ENCODE data around the gene GOLGA8A. TPM values are rescaled to one million over a fixed set of nuclear protein-coding genes. Genes with fewer than 3 reads are reported as not detected.
"Not testable (repeated sequence)": the region's sequence is repeated elsewhere in the genome, so short reads cannot be mapped to it uniquely, and the experiment has no call there.

GOLGA8A gene, protein sequence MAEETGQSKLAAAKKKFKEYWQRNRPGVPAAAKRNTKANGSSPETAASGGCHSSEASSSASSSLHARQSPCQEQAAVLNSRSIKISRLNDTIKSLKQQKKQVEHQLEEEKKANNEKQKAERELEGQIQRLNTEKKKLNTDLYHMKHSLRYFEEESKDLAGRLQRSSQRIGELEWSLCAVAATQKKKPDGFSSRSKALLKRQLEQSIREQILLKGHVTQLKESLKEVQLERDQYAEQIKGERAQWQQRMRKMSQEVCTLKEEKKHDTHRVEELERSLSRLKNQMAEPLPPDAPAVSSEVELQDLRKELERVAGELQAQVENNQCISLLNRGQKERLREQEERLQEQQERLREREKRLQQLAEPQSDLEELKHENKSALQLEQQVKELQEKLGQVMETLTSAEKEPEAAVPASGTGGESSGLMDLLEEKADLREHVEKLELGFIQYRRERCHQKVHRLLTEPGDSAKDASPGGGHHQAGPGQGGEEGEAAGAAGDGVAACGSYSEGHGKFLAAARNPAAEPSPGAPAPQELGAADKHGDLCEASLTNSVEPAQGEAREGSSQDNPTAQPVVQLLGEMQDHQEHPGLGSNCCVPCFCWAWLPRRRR
- 10 to 100 TPM; 18.2 to 43.5 TPM for total RNA-seq
- long read RNA-seq, donor 1, partial matches to known transcripts: 4 of 10 reads
- long read RNA-seq, donor 1, other reads (novel, unspliced or antisense): 6 of 10 reads
- long read RNA-seq, donor 2, partial matches to known transcripts: 3 of 7 reads
- long read RNA-seq, donor 2, other reads (novel, unspliced or antisense): 4 of 7 reads

- DNase-seq (ENCODE audit: low spot score): peak; percentile 87
- intact Hi-C loops (cut with DNase I): no loop called here
Observed at GRCh38 chr15:34437687-34438086, at the start of gene GOLGA8A. GOLGA8A (minus strand) TSS chr15:34437808; CDS start chr15:34389691, 48,117 bp downstream.

DNA sequence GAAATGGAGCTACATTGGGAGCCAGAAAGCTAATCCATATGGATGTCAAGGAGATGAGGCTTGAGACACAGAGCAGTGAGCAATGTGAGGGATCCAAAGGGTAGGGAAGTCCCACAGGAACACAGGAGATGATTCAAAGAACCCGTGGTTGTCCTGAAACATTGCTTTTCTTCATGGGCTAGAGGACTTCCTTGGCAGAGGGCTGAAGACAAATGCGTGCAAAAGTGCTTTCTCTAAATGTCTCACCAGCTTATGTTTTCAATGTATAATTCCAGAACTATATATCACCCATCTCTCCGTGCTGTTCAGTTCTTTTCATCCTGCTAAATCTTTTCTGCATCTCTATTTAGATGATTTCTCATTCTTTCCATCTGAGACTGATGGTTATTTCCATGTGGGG lies 46.0 kb upstream of the GOLGA8A start:
- intact Hi-C loops (cut with DNase I): no loop called here
- DNase-seq (ENCODE audit: low spot score): no peak

DNA sequence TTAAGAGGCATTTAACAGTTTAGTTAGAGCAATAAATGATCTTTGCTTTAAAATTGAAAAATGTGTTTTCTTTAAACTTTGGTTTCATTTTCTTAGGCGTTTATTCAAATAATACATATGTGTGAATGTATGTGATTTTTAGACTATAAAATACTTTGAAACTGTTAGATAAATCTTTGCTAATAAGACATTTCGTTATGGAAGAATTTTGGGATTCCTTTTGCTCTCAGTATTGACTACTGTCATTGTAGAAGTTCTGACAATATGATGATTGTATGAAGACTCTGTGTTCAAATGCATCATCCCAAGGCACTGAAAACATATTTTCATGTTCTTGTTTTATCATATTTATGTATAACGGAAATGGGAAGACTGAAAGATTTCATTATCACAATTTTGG lies 43.8 kb upstream of the GOLGA8A start:
- DNase-seq (ENCODE audit: low spot score): no peak
- intact Hi-C loops (cut with DNase I): no loop called here

GRCh38 chr15:34473840-34474239 lies 36.2 kb upstream of the GOLGA8A start:
- intact Hi-C loops (cut with DNase I): no loop called here
- DNase-seq (ENCODE audit: low spot score): no peak

- no peak for DNase-seq (ENCODE audit: low spot score)
- intact Hi-C loops (cut with DNase I): no loop called here
Observed at GRCh38 chr15:34472947-34473346, 35.3 kb upstream of the GOLGA8A start.

- intact Hi-C loops (cut with DNase I): no loop called here
- no peak for DNase-seq (ENCODE audit: low spot score)
Observed at GRCh38 chr15:34470892-34471291, 33.3 kb upstream of the GOLGA8A start.

DNA sequence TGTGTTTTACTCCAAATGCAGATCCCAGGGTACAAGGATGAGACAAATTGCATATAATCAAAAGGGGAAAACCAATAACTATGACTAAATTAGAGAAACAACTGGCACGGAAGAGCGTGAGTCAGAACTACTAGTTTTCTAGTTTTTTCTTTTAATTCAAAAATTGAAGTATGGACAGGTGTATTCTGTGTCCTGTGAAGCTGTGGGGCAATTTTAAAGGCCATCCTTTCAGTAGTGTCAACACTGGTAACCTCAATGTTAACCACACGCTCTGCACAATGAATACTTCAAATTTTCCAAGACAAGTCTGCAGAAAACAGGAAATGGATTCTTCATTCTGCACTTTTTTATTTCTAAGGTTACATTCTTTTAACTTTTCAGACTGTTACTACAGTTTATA lies 32.5 kb upstream of the GOLGA8A start:
- intact Hi-C loops (cut with DNase I): no loop called here
- DNase-seq (ENCODE audit: low spot score): no peak

GRCh38 chr15:34461730-34462129 lies 24.1 kb upstream of the GOLGA8A start:
- intact Hi-C loops (cut with DNase I): no loop called here
- DNase-seq (ENCODE audit: low spot score): no peak

- intact Hi-C loops (cut with DNase I): no loop called here
- DNase-seq (ENCODE audit: low spot score): no peak
Observed at GRCh38 chr15:34460451-34460850, 22.8 kb upstream of the GOLGA8A start.

DNA sequence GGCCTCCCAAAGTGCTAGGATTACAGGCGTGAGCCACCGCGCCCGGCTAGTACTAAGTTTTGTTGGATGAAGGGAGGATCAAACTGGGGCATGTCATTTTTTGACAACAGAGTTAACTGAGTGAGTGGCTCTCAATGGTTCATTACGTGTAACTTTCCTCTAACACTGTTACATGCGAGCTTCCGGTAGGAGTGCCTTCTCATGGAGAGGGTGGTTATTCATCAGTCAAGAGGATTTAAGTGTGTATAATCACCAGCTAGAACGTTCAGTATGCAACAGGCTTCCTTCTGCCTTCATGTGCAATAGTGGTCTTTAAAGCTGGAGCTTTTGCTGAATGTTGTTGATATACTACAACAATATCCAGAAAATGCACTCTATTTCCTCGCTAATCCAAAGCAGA lies 19.1 kb upstream of the GOLGA8A start:
- intact Hi-C loops (cut with DNase I): no loop called here
- DNase-seq (ENCODE audit: low spot score): no peak

GRCh38 chr15:34442891-34443290 lies 5.3 kb upstream of the GOLGA8A start:
- no peak for DNase-seq (ENCODE audit: low spot score)
- intact Hi-C loops (cut with DNase I): no loop called here

GRCh38 chr15:34439878-34440277 lies 2.3 kb upstream of the GOLGA8A start:
- DNase-seq (ENCODE audit: low spot score): no peak
- intact Hi-C loops (cut with DNase I): no loop called here

- DNase-seq (ENCODE audit: low spot score): no peak
- intact Hi-C loops (cut with DNase I): no loop called here
Observed at GRCh38 chr15:34436956-34437442, 609 bp downstream of the GOLGA8A start.

DNA sequence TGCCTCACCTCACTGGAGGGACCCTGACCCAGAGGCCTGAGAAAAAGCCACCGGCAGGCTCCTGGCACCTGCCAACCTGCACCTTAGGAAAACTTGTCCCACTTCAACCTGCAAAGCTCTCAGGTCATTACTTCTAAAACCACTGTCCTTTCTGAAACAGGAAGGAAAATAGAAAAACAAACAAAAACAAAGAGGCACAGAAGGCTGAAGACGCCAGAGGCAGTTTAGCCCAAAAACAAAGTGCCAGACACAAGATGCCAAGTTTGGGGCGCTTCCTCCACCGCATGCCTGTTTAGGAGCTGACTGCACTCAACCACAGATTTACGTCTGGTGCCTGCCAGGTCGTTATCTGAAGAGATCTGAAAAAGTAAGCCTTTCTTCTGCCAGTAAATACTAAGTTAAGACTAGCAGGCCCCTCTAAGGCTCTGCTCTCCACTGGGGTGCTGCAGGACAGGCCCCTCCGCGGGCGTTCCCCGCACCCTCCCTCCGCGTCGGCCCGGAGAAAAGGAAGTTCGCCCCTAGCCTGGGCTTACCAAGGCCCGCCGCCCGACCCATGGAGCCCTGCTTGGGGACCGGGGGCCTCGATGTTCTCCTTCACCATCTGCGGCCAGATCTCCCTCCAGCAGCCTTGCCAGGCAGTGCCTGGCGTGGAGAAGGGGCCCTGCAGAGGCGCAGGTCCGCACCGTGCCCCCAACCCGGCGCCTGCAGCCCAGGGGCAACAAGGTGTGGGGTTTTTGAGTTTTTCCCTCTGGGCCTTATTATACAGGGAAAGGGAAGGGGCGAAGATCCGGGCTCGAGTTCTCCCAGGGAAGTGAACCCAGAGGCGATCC lies 1.3 kb downstream of the GOLGA8A start:
- intact Hi-C loops (cut with DNase I): no loop called here
- DNase-seq (ENCODE audit: low spot score): no peak

- intact Hi-C loops (cut with DNase I): no loop called here
- no peak for DNase-seq (ENCODE audit: low spot score)
Observed at GRCh38 chr15:34435658-34436057, 1.9 kb downstream of the GOLGA8A start.

DNA sequence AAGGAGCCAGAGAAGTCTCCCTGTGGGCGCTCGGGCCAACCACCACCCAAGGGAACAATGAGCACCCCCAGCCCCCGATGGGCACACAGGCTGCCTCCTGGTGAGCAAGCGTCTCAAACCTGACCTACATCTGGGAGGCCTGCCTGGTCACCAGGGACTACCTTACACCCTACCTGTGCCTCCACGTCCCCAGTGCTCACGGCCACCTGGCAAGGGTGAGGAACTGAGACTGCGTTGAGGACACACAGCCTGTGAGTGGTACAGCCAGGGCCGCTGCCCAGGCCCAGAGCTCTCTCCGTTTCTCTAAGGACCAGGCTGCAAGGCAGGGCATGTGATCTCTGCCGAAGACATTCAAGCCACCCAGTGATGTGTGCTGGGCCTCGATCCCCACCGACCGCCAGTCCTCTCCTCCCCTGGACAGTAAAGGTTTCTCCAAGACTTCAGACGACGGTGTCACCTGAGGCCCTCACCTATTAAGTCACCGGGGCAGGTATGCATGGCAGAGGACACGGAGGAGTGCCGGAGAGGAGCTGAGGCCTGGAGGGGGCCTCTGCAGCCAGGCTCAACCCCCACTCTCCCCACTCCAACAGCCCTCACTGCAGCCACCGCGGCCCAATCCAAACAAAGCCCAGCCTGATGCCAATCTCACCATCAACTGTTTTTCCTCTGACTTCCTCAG lies 2.8 kb downstream of the GOLGA8A start:
- DNase-seq (ENCODE audit: low spot score): no peak
- intact Hi-C loops (cut with DNase I): no loop called here

GRCh38 chr15:34433956-34434626 lies 3.5 kb downstream of the GOLGA8A start:
- intact Hi-C loops (cut with DNase I); DNase-seq (ENCODE audit: low spot score): not testable (repeated sequence)

GRCh38 chr15:34430642-34431041 lies 7.0 kb downstream of the GOLGA8A start:
- DNase-seq (ENCODE audit: low spot score); intact Hi-C loops (cut with DNase I): not testable (repeated sequence)
